Spleen (tissue), 11 donors: Measurements from ENCODE around the gene WBP4. TPM values are rescaled to one million over a fixed set of nuclear protein-coding genes. Genes with fewer than 3 reads are reported as not detected.
A peak's percentile ranks its signal among the peaks of the same experiment; 100 is the strongest.

ENCODE experiments used
- DNase-seq: peaks from one replicate; pipeline ENCODE4 v3.0.0-alpha.2; 2020
- H3K27ac ChIP-seq, 8 donors: fragments of 200-600 bp; sonication (generic) in 7 of 8; 1 replicate in 4 of 8; 2 replicates in 4 of 8; pipeline versions ENCODE4 v1.5.0 to v1.8.0; 2016 to 2021; ENCODE audit warnings: inconsistent platforms in 4 of 8, mild to moderate bottlenecking in 4 of 8, moderate library complexity in 1 of 8
- H3K27me3 ChIP-seq, 7 donors: fragments of 200-600 bp; sonication (generic) in 6 of 7; replicated peaks in 1 of 7; 1 replicate in 4 of 7; 2 replicates in 3 of 7; pipeline versions ENCODE4 v1.5.0 to v1.8.0; 2016 to 2021; ENCODE audit warnings: inconsistent platforms in 3 of 7, mild to moderate bottlenecking in 1 of 7
- H3K36me3 ChIP-seq, 6 donors: fragments of 200-600 bp; sonication (generic) in 5 of 6; 1 replicate in 4 of 6; 2 replicates in 2 of 6; pipeline versions ENCODE4 v1.5.0 to v1.8.0; 2016 to 2021; ENCODE audit warnings: inconsistent platforms in 2 of 6
- H3K4me1 ChIP-seq, 6 donors: fragments of 200-600 bp; sonication (generic) in 5 of 6; 1 replicate in 3 of 6; 2 replicates in 3 of 6; pipeline versions ENCODE4 v1.5.0 to v1.8.0; 2016 to 2021; ENCODE audit warnings: inconsistent platforms in 3 of 6
- H3K4me3 ChIP-seq, 8 donors: fragments of 200-600 bp; sonication (generic) in 7 of 8; 1 replicate in 4 of 8; 2 replicates in 4 of 8; pipeline versions ENCODE4 v1.5.0 to v1.8.0; 2016 to 2021; ENCODE audit warnings: inconsistent platforms in 4 of 8, mild to moderate bottlenecking in 4 of 8, moderate library complexity in 2 of 8
- H3K9me3 ChIP-seq, 8 donors: fragments of 200-600 bp; sonication (generic) in 7 of 8; 1 replicate in 4 of 8; 2 replicates in 4 of 8; pipeline versions ENCODE4 v1.5.0 to v1.8.0; 2016 to 2021; ENCODE audit warnings: inconsistent platforms in 4 of 8
- CTCF ChIP-seq, 11 experiments: fragments of 200-600 bp in 7 of 11; fragments of 450-650 bp in 4 of 11; sonication (generic) in 4 of 11; IDR thresholded peaks in 8 of 11; conservative IDR thresholded peaks in 3 of 11; 1 replicate in 7 of 11; 2 replicates in 4 of 11; pipeline versions ENCODE4 v1.4.0 to v1.8.0; 2016 to 2021; ENCODE audit warnings: antibody characterized with exemption in 11 of 11, inconsistent platforms in 4 of 11, mild to moderate bottlenecking in 1 of 11
- POLR2A ChIP-seq, 3 donors: fragments of 450-650 bp; IDR thresholded peaks; one replicate each; pipeline ENCODE4 v1.5.1; 2017; ENCODE audit warnings: antibody characterized with exemption in 3 of 3, mild to moderate bottlenecking in 1 of 3
- POLR2AphosphoS5 ChIP-seq, 3 donors: sonication (generic); formaldehyde crosslinking; IDR thresholded peaks; one replicate each; pipeline ENCODE4 v1.5.1; 2017; ENCODE audit warnings: antibody characterized with exemption in 3 of 3
- WGBS, 5 donors: extraction: QIAGEN DNeasy Blood & Tissue Kit in 3 of 5; methylation state at CpG; one replicate each; pipeline versions ENCODE4 v1.1.5 to v1.1.7; 2013 to 2018; 5-methylcytosine and 5-hydroxymethylcytosine counted together
- intact Hi-C: fragments of 100-400 bp; cut with DNase I; formaldehyde crosslinking; loops from one replicate; pipeline ENCODE4 v1.15.0; 2023; ENCODE audit warnings: low total_unique reads
- polyA plus RNA-seq, 3 donors: library from polyadenylated mRNA; stranded (reverse); fragments of 200-250 nt; gene quantifications; one replicate each; pipeline ENCODE4 v1.2.1, GENCODE V29; 2013
- total RNA-seq, 7 donors: library from RNA; depleted of rRNA in 3 of 7; stranded (reverse); fragments of >200 nt in 3 of 7; fragmentation: NEBNext Ultra II Directional in 4 of 7; extraction: Animal tissue kit (Norgen Biotek cat#: 25700) in 4 of 7; gene quantifications; one replicate each; pipeline versions ENCODE4 v1.1.0 to v1.2.1, GENCODE V29; 2016 to 2021
- donor health status: healthy with polysubstance abuse.
- donor health status: DM: no; HTN: no; CAD: no; lungs with moderate emphysema.
- donor health status: DM: no; HTN: no; CAD: no.
- donor health status: Bipolar disorder and iron deficiency.
- donor health status: healthy.
- donor health status: DM: no; HTN: no; CAD: no.
- donor health status: DM: yes; HTN: yes; CAD: no.

WBP4 gene
- total and polyA plus RNA-seq, 10 donors: 7.0 to 9.2 (median 8.4) TPM

- H3K9me3 ChIP-seq: no peaks in the 10 kb centered on the region
- no peaks in the 10 kb centered on the region for H3K36me3 ChIP-seq
- TF ChIP-seq POLR2AphosphoS5 (IDR thresholded peaks at IDR 0.05) (no peak), POLR2A (IDR thresholded peaks at IDR 0.05) (no peak), CTCF (IDR thresholded peaks at IDR 0.05 in 8 of 11, conservative IDR thresholded peaks at IDR 0.05 in 3 of 11) (no peak)
- H3K4me3 ChIP-seq: no peak overlapping the region
- no peaks in the 10 kb centered on the region for H3K27me3 ChIP-seq
- no peak for DNase-seq
- intact Hi-C loops: loop anchor here (10.0 kb wide), 3 partner anchors 82 to 262 kb away; no protein-coding TSS in a partner anchor
- WGBS, 5 donors: 83 to 90% (median 88%) methylated on average over 11 of the region's 11 CpGs
- no peak overlapping the region for H3K27ac ChIP-seq
- H3K4me1 ChIP-seq: peaks cover 12 to 82% (median 69%) of the 10 kb centered on the region in 6 donors
Measured at GRCh38 chr13:41056826-41057711, 4.2 kb upstream of the WBP4 start.

GRCh38 chr13:41058295-41059070 lies 2.8 kb upstream of the WBP4 start:
- Histone ChIP-seq H3K9me3 (no peaks in the 10 kb centered on the region), H3K36me3 (peaks cover 0 to under 1% (median 0%) of the 10 kb centered on the region in 6 donors), H3K4me1 (peaks cover 24 to 82% (median 71%) of the 10 kb centered on the region in 6 donors), H3K4me3 (peak overlapping the region in 4 of 8 donors; percentile 68 to 91 (median 86)), H3K27me3 (no peaks in the 10 kb centered on the region), H3K27ac (peak overlapping the region in 7 of 8 donors; percentile 93 to 98 (median 97))
- TF ChIP-seq POLR2A (IDR thresholded peaks at IDR 0.05) (no peak), POLR2AphosphoS5 (IDR thresholded peaks at IDR 0.05) (no peak), CTCF (IDR thresholded peaks at IDR 0.05 in 8 of 11, conservative IDR thresholded peaks at IDR 0.05 in 3 of 11) (no peak)
- intact Hi-C loops: loop anchor here (10.0 kb wide), 3 partner anchors 84 to 264 kb away; no protein-coding TSS in a partner anchor
- DNase-seq: no peak
- 85 to 90% (median 88%) methylated on average over 18 of the region's 18 CpGs for WGBS, 5 donors

GRCh38 chr13:41059456-41060081 lies 1.7 kb upstream of the WBP4 start:
- H3K4me1 ChIP-seq: peaks cover 17 to 82% (median 66%) of the 10 kb centered on the region in 6 donors
- no peaks in the 10 kb centered on the region for H3K9me3 ChIP-seq
- TF ChIP-seq POLR2AphosphoS5 (IDR thresholded peaks at IDR 0.05) (no peak), CTCF (IDR thresholded peaks at IDR 0.05 in 8 of 11, conservative IDR thresholded peaks at IDR 0.05 in 3 of 11) (no peak), POLR2A (IDR thresholded peaks at IDR 0.05) (no peak)
- DNase-seq: no peak
- 3 to 5% (median 3%) methylated on average over 15 of the region's 15 CpGs for WGBS, 5 donors
- peak overlapping the region; percentile 68 to 97 (median 86) for H3K4me3 ChIP-seq
- H3K27ac ChIP-seq: peak overlapping the region; percentile 81 to 98 (median 97)
- H3K27me3 ChIP-seq: no peaks in the 10 kb centered on the region
- intact Hi-C loops: loop anchor here (10.0 kb wide), 3 partner anchors 85 to 265 kb away; no protein-coding TSS in a partner anchor
- H3K36me3 ChIP-seq: peaks cover 0 to 11% (median 0%) of the 10 kb centered on the region in 6 donors
